HG03432 (cell line): ENCODE data around the gene SPAAR.
"Not testable (repeated sequence)": the region's sequence is repeated elsewhere in the genome, so short reads cannot be mapped to it uniquely, and the experiment has no call there.

Experiments used
- ATAC-seq: cut with Tn5 transposase; IDR thresholded peaks from one replicate; pipeline ENCODE4 v1.9.1; 2021; ENCODE audit warnings: mild to moderate bottlenecking, moderate library complexity; ENCODE audit not compliant: unreplicated experiment

The SPAAR gene

DNA sequence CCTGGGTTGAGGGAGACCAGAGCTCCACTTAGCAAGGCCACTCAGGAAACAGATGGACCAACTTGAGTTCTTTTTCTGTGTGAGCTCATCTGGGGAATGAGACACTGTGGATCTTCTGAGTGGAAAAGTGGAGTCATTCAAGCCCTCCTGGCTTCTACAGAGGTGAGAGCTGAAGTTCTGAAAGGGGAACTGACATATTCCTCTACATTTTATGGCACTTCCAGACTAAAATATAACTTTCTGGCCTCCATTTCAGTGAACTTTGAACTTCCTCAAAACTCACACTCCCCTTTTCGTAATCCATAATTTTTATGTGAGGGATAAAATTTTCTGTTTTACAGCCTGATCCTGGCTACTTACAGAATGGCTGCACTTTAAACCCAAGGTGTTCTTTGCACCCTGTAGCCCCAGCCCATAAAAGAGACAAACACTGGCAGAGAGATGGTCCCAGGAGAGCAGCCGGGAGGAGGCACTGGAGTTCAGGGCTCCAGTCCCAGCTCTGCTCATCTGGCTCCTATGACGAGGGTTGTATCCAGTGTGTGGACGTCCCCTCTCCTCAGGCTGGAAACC, 10.8 kb downstream of the SPAAR start:
- no peak for ATAC-seq

DNA sequence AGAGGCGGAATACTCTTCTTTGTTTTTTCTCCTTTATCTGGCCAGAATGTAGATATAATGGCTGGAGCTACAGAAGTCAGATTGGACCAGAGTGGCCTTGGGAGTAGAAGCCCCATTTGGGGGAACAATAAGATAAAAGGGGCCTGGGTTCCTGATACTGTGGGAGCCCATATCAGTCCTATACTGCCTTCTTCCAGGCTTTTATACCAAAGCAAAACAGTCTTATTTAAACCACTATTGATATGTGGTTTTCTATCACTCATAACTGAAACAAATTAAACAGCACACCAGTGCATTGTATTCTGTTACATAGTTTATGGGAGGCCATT, 14.3 kb downstream of the SPAAR start:
- no peak for ATAC-seq

DNA sequence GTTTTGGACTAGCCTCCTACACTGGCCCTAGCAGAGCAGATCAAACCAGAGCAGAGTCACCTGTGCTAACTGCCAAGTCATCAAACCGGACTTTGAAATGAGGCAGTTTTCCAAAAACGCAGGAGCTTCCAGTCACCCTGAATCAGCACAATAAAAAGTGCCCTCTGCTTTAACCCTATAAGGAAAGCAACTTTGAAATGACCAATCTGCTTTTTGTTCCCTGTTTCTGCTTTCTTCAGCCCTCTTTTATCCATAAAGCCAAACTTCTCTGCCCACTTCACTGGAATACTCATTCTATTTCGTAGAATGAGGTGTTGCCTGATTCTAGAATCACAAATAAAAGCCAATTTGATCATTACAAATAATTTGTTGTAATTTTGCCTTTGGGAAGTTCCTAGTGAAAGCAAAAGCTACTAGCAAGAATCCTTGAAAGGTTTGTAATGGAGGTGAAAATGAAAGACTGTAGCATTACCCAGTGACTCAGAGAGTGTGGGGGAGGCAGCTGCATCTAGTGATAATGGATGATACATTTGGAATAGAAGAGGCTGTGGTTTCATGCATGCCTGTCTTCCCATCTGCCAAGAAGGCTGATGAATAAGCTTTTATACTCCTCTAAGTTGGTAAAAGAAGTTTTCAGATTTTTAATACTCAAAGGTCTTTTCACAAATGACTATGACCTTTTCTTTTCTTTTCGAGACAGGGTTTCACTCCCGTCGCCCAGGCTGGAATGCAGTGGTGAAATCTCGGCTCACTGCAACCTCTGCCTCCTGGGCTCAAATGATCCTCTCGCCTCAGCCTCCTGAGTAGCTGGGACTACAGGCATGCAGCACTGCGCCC, 14.9 kb downstream of the SPAAR start:
- ATAC-seq, result no peak

DNA sequence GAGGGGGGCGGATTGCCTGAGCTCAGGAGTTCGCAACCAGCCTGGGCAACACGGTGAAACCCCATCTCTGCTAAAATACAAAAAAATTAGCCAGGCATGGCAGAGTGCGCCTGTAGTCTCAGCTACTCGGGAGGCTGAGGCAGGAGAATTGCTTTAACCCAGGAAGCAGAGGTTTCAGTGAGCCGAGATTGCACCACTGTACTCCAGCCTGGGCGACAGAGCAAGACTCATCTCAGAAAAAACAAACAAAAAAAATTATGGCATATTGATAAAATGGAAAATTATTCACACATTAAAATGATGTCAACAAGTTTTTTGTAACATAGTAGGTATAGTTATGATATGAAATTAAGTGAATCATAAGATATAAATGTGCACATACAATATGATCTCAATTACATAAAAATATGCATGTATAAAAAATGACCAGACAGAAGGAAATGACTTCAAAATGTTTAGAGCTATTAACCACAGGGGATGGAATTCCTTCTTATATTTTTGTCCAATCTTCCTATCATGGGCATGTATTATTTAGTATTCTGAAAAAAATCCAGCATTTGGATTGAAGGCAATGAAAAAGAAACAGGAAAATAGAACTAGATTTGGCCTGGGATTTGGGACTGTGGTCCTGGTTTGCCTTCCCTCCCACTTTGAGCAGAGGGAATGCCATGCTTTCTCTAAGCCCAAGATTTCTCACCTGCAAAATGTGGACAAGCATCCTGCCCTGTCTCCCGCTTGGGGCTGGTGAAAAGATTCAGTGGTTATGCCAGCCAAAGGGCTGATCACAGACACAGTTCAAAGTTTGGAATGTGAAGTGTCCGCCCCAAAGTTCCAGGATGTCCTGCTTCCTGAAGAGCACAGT, 19.5 kb downstream of the SPAAR start:
- ATAC-seq, result no peak

DNA sequence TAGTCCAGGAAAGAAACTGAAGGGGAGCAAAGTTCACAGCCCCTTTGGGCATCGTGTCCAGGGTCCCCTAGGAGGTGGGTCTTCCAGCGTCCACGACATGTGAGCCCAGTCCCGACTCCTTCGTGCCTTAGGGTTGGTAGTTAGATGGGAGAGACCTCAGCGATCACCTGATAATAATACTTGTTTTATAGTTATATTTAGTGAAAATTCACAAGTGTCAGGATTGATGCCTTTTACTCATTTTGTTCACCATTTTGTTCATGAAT, 20.1 kb downstream of the SPAAR start:
- ATAC-seq, result no peak

DNA sequence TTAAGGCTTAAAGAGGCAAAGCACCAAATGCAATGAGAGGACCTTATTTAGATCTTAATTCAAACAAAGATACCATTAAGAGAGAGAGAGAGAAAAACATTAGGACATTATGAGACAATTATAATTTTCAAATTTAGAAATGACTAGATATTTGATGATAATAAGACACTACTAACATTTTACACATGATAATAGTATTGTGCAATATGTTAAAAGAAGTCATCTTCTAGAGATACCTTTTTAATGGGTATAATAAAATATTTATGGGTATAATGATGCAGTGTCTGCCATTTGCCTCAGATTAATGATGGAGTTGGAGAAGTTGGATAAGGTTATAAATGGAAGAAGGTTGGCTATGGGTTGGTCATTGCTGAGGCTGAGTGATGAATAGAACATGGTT, 21.2 kb downstream of the SPAAR start:
- no peak for ATAC-seq

DNA sequence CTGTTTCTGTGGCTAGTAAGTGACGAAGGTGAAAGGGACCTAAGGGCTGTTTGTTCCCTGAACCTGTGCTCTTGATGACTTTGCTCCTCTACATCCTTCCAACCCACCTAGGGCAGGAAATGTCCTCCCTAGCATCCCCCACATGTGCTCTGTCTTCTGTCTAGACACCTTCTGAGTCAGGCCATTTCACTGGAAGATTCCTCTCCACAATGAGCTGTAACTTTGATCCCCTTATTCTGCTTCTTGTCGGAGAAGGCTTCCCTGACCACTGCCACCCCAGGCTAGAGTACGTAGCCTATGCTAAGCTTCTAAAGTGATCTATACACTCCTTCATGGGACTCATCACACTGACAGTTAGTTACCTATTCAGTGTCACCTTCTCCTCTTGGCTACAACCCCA, 21.7 kb downstream of the SPAAR start:
- ATAC-seq, result no peak

DNA sequence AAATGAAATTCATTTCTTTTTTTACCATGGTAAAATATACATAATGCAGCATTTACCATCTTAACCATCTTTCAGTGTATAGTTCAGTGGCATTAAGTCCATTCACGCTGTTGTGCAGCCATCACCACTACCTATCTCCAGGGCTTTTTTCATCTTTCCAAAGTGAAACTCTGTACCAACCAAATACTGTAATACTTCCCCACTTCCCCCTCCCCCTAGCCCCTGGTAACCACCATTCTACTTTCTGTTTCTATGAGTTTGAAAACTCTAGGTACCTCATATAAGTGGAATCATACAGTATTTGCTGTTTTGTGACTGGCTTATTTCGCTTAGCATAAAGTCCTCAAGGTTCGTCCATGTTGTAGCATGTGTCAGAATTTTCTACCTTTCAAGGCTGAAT, 23.4 kb downstream of the SPAAR start:
- no peak for ATAC-seq

DNA sequence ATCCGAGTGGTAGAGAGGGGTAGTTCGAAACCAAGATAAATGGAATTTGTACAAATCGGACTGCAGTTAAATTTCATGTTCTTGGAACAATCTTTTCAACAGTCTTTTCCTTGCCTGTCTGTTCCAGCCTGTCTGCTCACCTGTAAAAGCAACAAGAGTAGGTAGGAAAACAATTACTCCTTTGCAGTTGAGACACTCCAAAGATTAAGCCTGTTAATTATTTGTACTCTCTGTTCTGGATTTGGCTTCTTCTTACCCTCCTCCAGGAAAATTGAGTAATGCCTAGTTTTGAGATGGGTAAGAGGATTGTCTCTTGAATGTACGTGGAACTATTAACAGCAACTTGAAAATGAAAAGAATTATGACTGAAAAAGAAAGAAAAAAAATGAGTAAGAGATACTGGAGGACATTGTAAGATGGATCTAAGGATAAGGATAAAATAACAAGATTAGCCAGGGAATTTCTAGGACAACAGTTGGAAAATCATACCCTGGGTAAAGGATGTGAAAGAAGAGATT, 24.3 kb downstream of the SPAAR start:
- no peak for ATAC-seq

DNA sequence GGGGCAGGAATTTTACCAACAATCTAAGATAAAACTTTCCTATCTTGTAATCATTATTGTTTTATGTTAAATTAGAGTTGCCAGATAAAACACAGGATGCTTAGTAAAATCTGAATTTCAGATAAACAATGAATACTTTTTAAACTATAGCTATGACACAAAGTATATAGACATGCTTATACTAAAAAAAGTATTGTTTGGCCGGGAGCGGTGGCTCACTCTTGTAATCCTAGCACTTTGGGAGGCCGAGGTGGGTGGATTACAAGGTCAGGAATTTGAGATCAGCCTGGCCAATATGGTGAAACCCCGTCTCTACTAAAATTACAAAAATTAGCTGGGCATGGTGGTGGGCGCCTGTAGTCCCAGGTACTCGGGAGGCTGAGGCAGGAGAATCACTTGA, 24.8 kb downstream of the SPAAR start:
- ATAC-seq, result not testable (repeated sequence)

DNA sequence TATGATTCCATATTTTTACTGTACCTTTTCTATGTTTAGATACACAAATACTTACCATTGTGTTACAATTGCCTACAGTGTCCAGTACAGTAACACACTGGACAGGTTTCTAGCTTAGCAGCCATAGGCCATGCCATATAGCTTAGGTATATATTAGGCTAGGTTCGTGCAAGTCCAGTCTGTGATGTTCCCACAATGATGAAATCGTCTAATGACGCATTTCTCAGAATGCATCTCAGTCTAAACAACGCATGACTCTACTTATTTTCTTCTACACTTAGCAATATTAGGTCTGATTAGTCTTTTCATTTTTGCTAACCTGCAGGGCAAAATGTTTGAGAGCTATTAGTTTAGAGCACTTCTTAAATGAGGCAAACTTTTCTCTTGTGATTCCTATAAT, 26.0 kb downstream of the SPAAR start:
- ATAC-seq, result no peak

DNA sequence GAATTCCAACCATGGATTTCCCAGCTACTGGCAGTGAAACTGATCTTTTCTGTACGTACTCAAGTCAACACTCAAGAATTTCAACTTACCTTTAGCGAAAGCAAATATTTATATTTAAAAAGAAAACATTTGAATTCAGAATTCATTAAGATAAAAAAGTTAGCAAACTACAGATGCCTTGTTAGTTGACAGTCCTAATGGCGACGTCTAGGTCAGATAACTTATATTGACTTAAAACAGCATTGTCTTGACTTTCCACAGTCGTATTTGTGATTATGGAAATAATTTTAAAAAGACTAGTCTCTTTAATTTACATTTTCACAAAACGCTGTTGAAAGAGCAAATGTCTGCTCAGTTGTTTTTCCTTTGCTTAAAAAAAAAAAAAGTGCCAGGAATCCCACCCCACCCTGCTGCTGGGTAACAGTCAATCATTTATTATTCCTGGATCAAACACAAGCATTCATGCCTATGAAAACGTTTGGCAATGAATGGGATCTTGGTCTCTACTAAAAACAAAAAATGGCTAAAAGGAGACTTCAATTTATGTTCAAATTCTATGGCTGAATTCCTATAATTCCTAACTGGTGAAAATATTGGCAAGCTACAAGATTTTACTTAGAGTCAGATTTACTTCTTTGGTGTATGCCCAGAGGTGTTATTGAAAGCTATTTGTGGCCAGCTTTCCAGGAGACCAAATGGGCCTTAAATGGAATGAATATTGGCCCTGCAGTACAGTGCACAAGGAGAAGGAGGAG, 26.6 kb downstream of the SPAAR start:
- no peak for ATAC-seq

DNA sequence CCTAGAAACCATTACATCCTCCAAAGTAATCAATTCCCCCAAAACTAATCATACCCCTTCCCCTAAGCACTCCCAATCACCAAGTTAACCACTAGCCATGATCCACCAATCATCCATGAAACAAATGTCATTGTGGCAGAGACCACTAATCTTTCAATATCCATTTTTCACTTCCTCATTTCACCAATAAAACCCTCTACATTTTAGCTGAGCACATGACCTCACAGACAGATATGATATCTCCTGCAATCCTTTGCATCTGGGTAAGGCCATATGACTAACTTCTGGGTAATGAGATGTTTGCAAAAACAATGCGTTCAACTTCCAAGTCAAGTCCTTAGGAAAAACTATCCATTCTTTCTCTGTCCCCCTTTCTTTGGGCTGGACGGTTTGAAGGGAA, 27.9 kb downstream of the SPAAR start:
- ATAC-seq, result no peak

DNA sequence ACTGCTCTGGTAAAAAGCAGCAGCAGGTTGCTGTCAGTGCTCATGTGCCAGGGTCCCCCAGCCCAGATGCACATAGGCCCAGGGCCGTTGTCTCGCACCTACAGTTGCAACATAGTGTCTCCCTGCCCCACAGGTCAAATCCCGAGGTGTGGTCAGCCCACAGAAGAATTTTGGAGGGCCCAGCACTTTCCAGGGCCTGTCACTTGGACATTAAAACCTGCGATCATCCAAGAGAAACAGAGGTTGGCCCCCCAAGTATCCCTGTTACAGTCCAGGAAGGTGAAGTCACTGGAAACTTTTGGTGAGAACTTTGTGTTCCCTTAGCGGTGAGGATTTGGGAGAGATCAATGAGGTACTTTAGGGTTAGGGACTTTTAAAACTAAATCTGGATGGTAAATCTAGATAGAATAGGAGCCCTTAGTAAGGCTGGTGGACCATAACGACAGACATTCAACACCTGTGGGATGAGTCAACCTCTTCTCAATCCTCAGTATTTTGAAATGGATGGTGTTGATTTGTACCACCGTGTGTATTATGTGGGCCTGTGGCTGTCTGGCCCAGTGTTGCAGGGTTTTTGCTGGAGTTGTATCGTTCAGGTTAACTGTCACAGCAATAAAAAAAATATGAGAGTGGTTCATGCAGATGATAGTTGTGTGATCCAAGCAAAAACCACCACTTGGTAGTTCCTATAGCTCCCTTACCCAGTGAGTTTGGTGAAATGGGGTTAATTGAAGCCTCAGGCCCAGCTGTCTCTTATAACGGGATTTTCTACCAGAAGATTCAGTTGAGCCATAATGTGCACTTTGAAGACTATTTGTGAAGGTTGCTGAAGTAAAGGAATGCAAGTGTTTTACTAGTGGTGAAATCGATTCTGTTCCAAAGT, 29.4 kb downstream of the SPAAR start:
- ATAC-seq, result no peak

DNA sequence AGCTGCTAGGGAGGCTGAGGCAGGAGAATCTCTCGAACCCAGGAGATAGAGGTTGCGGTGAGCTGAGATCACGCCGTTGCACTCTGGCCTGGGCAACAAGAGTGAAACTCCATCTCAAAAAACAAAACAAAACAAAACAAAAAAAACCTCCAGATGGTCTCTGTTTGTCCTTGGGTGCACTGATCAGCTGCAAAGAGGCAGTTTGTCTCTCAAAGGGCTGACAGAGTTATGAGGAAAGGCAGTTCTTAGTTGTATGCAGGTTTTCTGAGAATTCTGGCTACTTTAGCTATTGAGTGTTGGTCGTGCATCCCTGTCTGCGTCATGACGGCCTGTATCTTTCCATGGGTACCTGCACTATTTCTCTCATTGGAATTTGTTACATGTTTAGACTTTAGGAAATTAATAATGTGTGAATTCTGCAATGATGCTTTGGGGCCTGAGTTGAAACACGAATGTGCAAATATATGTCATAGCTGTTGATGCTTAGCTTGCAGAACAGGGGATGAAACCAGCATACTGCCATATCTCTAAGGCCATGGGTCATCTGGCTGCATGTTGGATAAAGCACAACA, 30.5 kb downstream of the SPAAR start:
- no peak for ATAC-seq

DNA sequence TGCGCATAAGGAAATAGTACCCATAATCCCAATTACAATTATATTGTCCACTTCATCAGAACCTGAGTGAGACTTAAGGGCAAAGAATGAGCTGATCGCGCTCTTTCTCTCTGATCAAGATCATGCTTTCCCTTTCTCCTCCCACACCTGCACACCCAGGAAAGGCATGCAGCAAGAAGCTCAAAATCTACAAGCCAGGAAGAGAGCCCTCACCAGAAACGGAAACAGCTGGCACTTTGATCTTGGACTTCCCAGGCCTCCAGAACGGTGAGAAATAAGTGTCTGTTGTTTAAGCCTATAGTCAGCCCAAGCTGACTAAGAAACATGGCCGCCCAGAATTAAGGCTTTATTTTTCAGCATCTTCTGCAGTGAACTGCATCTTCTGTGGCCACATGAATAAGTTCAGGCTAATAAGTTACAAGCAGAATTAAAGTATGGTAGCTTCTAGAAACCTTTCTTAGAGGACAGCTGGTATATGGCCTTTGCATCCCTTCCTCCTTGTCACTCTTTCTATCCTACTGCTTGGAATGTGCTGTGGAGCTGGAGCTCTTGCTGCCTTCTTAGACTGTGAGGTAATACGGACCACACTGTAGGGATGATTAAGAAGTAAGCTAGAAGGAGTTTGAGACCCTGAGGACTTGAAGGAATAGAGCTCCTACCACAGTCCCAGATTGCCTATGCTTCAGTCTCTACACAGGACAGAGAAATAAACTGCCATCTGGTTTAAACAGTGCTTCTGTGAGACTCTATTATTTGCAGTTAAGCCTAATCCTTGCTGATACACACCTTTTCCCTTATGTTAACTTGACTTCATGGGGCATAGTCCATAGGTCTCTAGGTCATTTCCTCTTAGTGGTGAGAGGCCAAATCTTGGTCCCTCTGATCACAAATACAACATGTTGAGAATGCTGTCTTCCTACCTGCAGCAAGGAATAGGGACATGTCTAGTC, 31.4 kb downstream of the SPAAR start:
- ATAC-seq, result no peak

DNA sequence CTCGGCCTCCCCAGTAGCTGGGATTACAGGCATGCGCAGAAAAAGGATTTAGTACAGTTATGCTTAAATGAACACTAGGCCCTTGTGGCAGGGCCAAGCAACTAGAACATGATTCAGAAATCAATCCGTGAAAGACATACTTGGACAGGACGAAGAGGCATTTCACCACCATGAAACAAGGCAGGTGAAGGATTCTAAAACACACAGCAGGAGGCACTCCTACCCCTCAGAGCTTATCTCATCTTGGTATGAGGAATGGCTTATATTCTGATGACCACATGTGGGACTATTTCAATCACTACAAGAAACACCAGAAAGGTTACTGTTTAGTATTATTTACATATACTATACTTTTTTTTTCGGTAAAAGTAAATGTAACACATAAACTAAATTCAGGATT, 33.0 kb downstream of the SPAAR start:
- ATAC-seq, result no peak

DNA sequence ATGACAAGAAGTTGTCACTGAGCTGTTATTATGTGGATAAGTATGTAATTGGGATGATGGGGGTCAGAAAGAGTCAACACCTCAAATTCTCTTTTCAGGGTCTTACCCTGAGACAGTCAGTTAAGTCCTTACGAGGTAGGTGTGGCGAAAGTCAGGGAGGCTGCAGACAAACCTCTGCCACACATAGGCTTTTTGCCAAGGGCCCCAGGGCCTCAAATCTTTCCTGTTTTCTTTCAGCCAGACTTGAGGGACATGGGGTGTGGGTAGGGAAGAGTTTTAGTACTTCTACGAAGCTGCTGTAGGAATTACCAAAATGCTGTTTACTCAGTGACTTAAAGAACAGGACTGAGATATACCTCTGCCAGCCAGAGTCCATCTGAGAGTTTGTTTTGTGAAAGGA, 34.9 kb downstream of the SPAAR start:
- no peak for ATAC-seq

DNA sequence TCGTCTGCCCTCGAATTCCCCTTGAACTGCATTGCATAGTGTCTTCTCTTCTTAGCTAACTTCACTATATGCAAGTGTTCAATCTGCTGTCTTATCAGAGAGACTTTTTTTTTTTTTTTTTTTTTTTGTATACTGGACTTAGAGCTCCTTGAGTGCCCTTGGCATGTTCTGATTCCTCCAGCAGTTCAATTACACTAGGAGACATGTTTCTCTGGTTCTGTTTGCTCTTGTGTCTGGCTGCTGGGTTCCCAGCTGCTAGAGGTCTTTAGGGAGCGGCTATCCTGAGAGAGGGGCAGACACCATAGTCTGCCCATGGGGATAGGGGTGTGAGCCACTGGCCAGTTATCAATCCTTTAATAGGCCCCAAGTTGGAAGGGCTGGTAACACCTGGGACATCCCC, 35.6 kb downstream of the SPAAR start:
- ATAC-seq, result no peak
